NT2/D1 (cell line): ENCODE measurements around the gene OVCH2.

Experiments
- SUZ12 ChIP-seq: IDR thresholded peaks from 2 replicates; pipeline ENCODE4 v1.6.1; 2011; ENCODE audit not compliant: insufficient read length, insufficient read depth; ENCODE audit errors: extremely low read depth
- YY1 ChIP-seq: IDR thresholded peaks from 2 replicates; pipeline ENCODE4 v1.6.1; 2011; ENCODE audit not compliant: insufficient read length, insufficient read depth

DNA sequence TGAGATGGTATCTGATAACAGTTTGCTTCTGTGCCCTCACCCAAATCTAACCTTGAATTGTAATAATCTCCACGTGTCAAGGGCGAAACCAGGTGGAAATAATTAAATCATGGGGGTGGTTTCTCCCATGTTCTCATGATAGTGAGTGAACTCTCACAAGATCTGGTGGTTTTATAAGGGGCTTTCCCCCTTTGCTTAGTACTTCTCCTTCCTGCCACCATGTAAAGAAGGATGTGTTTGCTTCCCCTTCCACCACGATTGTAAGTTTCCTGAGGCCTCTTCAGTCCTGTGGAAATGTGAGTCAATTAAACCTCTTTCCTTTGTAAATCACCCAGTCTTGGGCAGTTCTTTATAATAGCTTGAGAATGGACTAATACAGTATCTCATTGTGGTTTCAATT lies 8.5 kb upstream of the OVCH2 start:
- TF ChIP-seq SUZ12 = no peak
- TF ChIP-seq YY1 = no peak
